Measurements from ENCODE around the gene NPAS3.

DNA sequence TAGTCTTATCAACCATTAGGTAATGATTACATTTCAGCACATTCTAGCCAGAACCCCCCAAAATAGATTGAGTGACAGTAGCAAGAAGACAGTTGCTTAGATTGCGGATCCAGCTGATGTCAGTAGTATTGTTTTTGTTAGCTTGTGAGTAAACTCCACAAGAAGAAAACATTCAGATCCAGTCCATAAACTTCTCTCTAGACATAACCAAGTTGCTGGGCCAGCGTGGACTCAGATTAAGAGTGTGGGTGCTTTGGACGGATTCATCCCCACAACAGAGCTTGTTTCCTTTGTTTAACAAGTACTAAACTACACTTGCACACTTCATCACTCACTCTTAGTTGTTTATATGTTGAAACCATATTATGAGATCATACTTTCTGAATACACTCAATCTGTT, 293.4 kb downstream of the NPAS3 start:
- TF ChIP-seq POLR2AphosphoS5 (IDR thresholded peaks at IDR 0.05) (no peak), CTCF (IDR thresholded peaks at IDR 0.05) (no peak), POLR2A (IDR thresholded peaks at IDR 0.05) (no peak)
